ENCODE data around the gene C3.
"Not testable (repeated sequence)": the region's sequence is repeated elsewhere in the genome, so short reads cannot be mapped to it uniquely, and the experiment has no call there.

Gene C3

GRCh38 chr19:6656390-6656789 is 64.1 kb downstream of the C3 start:
- DNase-seq: not testable (repeated sequence)

GRCh38 chr19:6654347-6655310 is 65.8 kb downstream of the C3 start:
- DNase-seq: no peak

- DNase-seq: no peak
Observed at GRCh38 chr19:6652805-6653094, 67.7 kb downstream of the C3 start.

GRCh38 chr19:6651965-6652804 is 68.3 kb downstream of the C3 start:
- no peak for DNase-seq

GRCh38 chr19:6649185-6649584 is 71.3 kb downstream of the C3 start:
- DNase-seq: no peak

- DNase-seq: no peak
Observed at GRCh38 chr19:6648141-6648715, 72.2 kb downstream of the C3 start.

- no peak for DNase-seq
Observed at GRCh38 chr19:6644796-6645195, 75.7 kb downstream of the C3 start.

- DNase-seq: not testable (repeated sequence)
Observed at GRCh38 chr19:6640333-6640732, 80.1 kb downstream of the C3 start.

GRCh38 chr19:6639439-6639838 is 81.0 kb downstream of the C3 start:
- peak; percentile 20 for DNase-seq

GRCh38 chr19:6633456-6633813 is 87.0 kb downstream of the C3 start:
- DNase-seq: not testable (repeated sequence)

- DNase-seq: peak; percentile 67
Observed at GRCh38 chr19:6632747-6633455, 87.5 kb downstream of the C3 start.

GRCh38 chr19:6632002-6632621 is 88.3 kb downstream of the C3 start:
- peak; percentile 69 for DNase-seq
